ENCODE results near the gene NPEPL1.

The NPEPL1 gene

DNA sequence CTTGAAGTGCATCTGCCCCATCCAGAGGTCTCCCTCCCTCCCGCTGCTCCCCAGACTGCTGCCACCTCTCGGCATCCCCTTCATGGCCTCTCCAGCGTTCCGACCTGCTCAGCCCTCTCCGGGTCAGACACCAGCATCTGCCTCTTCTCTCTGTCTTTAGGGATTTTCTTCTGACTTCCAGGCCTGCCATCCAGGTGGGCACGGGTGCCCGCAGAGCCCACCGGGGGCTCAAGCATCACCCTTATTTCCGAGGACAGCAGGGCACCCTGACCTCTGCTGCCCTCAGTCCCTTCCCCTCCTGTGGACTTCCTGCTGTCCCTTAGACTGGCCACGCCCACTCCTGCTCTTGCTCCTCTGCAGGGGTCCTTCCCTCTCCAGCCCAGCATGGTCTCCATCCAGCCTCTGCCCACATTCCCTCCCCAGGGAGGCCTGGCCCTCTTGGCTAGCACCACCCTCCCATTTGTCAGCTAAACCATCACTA lies 3.3 kb downstream of the NPEPL1 start:
- no peak overlapping the region for H3K4me3 ChIP-seq (ENCODE audit: low read depth, low read length)
- DNase-seq (ENCODE audit: low read depth), result no peak
- TF ChIP-seq, protein P1, sequence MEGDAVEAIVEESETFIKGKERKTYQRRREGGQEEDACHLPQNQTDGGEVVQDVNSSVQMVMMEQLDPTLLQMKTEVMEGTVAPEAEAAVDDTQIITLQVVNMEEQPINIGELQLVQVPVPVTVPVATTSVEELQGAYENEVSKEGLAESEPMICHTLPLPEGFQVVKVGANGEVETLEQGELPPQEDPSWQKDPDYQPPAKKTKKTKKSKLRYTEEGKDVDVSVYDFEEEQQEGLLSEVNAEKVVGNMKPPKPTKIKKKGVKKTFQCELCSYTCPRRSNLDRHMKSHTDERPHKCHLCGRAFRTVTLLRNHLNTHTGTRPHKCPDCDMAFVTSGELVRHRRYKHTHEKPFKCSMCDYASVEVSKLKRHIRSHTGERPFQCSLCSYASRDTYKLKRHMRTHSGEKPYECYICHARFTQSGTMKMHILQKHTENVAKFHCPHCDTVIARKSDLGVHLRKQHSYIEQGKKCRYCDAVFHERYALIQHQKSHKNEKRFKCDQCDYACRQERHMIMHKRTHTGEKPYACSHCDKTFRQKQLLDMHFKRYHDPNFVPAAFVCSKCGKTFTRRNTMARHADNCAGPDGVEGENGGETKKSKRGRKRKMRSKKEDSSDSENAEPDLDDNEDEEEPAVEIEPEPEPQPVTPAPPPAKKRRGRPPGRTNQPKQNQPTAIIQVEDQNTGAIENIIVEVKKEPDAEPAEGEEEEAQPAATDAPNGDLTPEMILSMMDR (IDR thresholded peaks at IDR 0.05; ENCODE audit: control insufficient read depth, extremely low read depth, insufficient read depth), result no peak

DNA sequence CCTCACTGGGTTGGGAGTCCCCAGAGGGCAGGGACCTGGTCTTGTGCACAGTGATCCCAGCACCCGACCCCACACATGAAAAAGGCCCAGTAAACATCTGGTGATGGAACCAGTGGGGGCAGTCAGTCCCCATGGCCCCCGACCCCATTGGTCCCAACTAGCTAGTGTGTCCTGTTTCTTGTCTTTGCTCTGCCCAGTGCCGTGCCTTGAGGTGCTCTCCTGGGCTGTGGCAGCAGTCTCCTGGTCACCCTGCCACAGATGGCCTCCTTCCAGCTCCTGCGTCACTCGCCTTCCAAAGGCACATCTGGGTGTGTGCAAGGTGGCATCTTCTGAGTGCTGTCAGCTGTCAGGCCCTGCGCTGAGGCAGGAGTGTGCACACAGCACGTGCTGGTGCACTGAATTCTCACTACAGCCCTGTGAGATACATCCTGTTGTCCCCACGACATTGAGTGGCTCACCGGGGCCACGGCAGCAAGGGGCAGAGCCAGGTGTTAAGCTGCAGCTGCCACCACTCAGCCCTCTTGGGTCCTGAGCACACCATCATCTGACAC lies 3.9 kb downstream of the NPEPL1 start:
- no peak for DNase-seq (ENCODE audit: low read depth)
- TF ChIP-seq, protein P1 (IDR thresholded peaks at IDR 0.05; ENCODE audit: control insufficient read depth, extremely low read depth, insufficient read depth), result no peak
- no peak overlapping the region for H3K4me3 ChIP-seq (ENCODE audit: low read depth, low read length)

DNA sequence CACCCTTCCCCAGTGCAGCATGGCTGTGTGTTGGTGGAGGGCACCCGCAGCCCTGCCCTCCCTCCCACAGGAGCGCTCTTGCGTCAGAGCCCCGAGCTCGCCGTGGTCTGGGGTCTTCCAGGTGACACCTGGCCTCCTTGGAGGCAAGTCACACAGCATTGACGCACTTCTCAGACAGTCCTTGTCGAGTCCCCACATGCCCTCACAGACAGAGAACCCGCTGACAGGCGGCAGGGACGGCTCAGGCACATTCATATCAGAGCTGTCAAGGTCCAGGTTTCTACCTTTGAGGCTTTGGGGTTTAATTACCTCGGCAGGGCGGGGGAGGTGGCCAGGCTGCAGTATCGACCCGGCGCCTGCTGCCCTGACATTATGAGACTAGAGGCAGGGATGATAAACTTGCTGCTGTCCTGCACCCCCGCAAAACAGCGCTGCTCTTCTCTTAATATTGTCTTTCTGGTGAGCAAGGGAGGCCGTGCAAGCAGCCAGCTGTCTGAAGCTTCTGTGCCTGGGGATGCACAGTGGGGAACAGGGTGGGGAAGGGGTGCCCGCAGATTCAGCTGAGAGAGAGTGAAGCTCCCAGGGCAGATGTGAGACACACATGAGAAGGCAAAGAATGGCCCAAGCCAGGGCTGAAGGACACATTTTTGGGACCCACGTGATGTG lies 4.7 kb downstream of the NPEPL1 start:
- no peak overlapping the region for H3K4me3 ChIP-seq (ENCODE audit: low read depth, low read length)
- TF ChIP-seq, protein P1 (IDR thresholded peaks at IDR 0.05; ENCODE audit: control insufficient read depth, extremely low read depth, insufficient read depth), result no peak
- no peak for DNase-seq (ENCODE audit: low read depth)

DNA sequence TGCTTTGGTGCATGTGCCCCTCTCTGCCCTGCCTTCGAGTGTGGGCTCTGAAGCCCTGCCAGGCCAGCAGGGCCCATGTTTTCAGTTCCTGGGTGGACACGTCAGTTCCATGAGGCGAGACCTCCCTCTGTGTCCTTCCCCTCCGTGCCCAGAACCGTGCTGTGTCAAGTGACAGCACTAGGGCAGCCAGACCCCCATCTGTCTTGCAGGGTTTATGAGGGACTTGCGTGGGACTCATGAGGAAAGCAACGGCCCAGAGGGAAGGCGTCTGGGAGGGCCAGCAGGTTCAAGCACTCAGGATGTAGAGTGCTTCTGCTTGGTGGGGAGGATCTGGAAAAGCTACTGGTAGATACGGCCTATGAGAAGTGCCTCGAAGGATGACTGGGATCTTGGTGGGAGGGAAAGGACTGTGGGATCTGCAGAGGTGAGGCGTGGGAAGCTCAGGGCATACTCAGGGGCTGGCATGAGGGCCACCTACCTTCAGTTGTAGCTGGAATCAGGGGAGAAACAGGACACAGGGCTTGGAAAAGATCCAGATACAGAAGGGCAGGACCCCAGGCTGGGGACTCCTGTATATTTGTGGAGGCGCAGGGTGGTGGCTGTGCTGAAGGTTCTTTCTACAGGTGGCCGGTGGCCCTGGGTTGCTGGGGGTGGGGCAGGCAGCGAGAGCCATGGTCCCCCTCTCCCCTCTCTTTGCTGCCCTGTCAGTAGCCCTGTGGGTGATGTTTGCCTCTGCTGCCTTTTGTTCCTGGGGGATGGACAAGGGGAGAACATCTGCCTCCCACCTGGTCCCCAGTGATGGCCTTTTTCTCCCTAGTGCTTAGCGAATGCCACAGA lies 5.5 kb downstream of the NPEPL1 start:
- H3K4me3 ChIP-seq (ENCODE audit: low read depth, low read length), result no peak overlapping the region
- TF ChIP-seq, protein P1 (IDR thresholded peaks at IDR 0.05; ENCODE audit: control insufficient read depth, extremely low read depth, insufficient read depth), result no peak
- no peak for DNase-seq (ENCODE audit: low read depth)

DNA sequence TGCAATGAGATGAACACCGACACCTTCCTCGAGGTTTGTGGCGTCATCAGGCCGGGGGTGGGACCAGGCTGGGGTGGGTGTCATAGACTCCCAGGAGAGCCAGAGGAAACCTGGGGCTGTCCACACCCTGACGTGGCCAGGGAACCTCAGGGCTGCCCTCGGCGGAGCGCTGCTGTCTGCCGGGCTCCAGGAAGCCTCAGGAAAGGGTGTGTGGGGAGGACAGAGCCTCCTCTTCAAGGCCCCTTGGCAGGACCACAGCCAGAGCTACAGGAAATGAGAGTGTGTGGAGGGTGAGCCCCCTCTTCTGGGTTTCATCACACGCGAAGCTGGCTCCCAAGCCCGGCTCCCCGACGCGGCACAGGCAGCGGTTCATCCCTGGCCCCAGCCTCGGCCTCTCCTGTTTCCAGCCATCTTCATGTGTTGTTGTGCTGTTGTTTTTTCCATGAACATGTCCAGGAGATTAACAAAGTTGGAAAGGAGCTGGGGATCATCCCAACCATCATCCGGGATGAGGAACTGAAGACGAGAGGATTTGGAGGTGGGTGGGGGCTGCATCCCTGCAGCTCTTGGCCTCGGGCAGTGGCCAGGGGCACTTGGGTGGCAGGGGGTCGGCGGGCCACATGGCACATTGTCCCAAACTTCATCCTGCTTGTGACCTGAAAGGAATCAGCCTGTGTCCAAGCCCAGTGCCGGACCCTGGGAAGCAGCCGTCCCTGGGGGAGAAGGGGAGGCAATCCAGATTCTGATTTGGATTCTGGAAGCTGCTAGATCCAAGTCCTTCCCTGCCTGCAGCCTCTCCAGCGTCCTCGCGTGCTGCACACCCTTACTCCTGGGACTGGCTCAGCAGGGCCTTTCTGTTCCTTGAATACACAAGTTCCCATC lies 6.4 kb downstream of the NPEPL1 start:
- TF ChIP-seq, protein P1 (IDR thresholded peaks at IDR 0.05; ENCODE audit: control insufficient read depth, extremely low read depth, insufficient read depth), result no peak
- H3K4me3 ChIP-seq (ENCODE audit: low read depth, low read length), result no peak overlapping the region
- no peak for DNase-seq (ENCODE audit: low read depth)

DNA sequence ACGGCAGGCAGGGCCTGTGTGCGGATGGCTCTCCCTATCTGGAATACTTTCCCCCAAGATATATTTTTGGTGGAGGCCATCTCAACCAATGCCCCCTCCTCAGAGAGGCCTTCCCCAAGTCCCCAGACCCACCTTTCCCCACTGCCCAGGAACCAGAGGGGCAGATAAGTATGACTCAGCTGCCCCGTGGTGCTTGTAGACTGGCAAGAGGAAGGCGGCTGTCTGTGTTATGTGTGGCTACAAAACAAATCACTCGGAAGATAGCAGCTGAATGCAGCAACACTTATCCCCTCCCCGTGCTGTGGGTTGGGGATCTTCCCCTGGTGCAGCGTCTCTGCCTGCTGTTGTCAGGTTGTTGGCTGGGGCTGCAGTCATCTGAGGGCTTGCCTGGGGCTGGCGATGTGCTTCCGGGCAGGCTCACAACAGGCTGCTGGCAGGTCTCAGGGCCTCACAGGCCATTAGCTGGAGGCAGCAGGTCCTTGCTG lies 7.1 kb downstream of the NPEPL1 start:
- H3K4me3 ChIP-seq (ENCODE audit: low read depth, low read length), result no peak overlapping the region
- TF ChIP-seq, protein P1 (IDR thresholded peaks at IDR 0.05; ENCODE audit: control insufficient read depth, extremely low read depth, insufficient read depth), result no peak
- DNase-seq (ENCODE audit: low read depth), result no peak
